B cell (primary cell): Measurements from ENCODE around the gene CCDC92B.

Experiments
- EZH2 ChIP-seq: IDR thresholded peaks from 2 replicates; pipeline ENCODE4 v1.6.1; 2012; ENCODE audit warnings: borderline replicate concordance, low read depth, mild to moderate bottlenecking, moderate library complexity, low read length; ENCODE audit not compliant: insufficient read depth, poor library complexity, severe bottlenecking
- TF ChIP-seq, protein P1 (sequence below): fragments of 200-600 bp; IDR thresholded peaks from one replicate; pipeline ENCODE4 v1.8.0; 2022; ENCODE audit warnings: antibody characterized with exemption, mild to moderate bottlenecking

GRCh38 chr17:2703606-2704005 lies 45.8 kb downstream of the CCDC92B start:
- TF ChIP-seq, protein P1, sequence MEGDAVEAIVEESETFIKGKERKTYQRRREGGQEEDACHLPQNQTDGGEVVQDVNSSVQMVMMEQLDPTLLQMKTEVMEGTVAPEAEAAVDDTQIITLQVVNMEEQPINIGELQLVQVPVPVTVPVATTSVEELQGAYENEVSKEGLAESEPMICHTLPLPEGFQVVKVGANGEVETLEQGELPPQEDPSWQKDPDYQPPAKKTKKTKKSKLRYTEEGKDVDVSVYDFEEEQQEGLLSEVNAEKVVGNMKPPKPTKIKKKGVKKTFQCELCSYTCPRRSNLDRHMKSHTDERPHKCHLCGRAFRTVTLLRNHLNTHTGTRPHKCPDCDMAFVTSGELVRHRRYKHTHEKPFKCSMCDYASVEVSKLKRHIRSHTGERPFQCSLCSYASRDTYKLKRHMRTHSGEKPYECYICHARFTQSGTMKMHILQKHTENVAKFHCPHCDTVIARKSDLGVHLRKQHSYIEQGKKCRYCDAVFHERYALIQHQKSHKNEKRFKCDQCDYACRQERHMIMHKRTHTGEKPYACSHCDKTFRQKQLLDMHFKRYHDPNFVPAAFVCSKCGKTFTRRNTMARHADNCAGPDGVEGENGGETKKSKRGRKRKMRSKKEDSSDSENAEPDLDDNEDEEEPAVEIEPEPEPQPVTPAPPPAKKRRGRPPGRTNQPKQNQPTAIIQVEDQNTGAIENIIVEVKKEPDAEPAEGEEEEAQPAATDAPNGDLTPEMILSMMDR = no peak
- TF ChIP-seq EZH2 = no peak
